GM08714 (cell line): ENCODE measurements around the gene CSAD.
A peak's percentile ranks its signal among the peaks of the same experiment; 100 is the strongest.
"Not testable (repeated sequence)": the region's sequence is repeated elsewhere in the genome, so short reads cannot be mapped to it uniquely, and the experiment has no call there.

ENCODE experiments used
- H3K4me3 ChIP-seq: fragments of 200-500 bp; sonication (Bioruptor generic); 2 replicates; pipeline ENCODE4 v1.5.1; 2014; ENCODE audit warnings: mild to moderate bottlenecking, low read length, inconsistent platforms
- ZNF274 ChIP-seq: IDR thresholded peaks from 2 replicates; pipeline ENCODE4 v1.6.1; 2012; ENCODE audit warnings: mild to moderate bottlenecking, low read depth, low read length

The CSAD gene

GRCh38 chr12:53113136-53113705 lies 67.5 kb downstream of the CSAD start:
- H3K4me3 ChIP-seq, result peak overlapping the region; percentile 8; the same call in 1 of the 2 replicates
- no peak for TF ChIP-seq ZNF274

DNA sequence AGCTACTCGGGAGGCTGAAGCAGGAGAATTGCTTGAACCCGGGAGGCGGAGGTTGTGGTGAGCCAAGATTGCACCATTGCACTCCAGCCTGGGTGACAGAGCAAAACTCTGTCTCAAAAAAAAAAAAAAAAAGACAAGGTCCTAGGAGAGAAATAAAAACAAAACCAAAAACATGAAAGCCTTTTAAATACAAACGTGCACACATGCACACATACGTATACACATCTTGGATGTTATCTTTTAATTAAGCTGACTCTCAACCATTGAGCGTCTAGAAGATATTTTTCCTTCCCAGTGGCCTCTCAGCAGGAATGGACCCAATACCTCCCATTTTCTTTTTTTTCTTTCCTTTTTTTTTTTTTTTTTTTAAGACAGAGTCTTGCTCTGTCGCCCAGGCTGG lies 68.3 kb downstream of the CSAD start:
- not testable (repeated sequence) for H3K4me3 ChIP-seq
